SK-N-SH treated with all-trans-retinoic acid at 6 μM for 48 hours (cell line): ENCODE data around the gene RAB7B.

ENCODE experiments used
- ARNTL ChIP-seq: fragments of 450-650 bp; formaldehyde crosslinking; IDR thresholded peaks from 2 replicates; pipeline ENCODE4 v1.5.0; 2020; ENCODE audit warnings: low read depth, mild to moderate bottlenecking, moderate library complexity, borderline replicate concordance
- ESRRG ChIP-seq: fragments of 250-450 bp; sonication (Bioruptor Pico); IDR thresholded peaks from 2 replicates; pipeline ENCODE4 v1.6.1; 2021; ENCODE audit warnings: mild to moderate bottlenecking
- OSR1 ChIP-seq: fragments of 250-450 bp; sonication (Bioruptor Pico); IDR thresholded peaks from 2 replicates; pipeline ENCODE4 v1.8.0; 2022; ENCODE audit warnings: moderate library complexity, mild to moderate bottlenecking, inconsistent platforms
- PPARA ChIP-seq: fragments of 250-450 bp; sonication (Bioruptor Pico); IDR thresholded peaks from 2 replicates; pipeline ENCODE4 v1.5.0; 2020; ENCODE audit warnings: mild to moderate bottlenecking, borderline replicate concordance
- RARB ChIP-seq: fragments of 250-450 bp; sonication (Bioruptor Pico); IDR thresholded peaks from 2 replicates; pipeline ENCODE4 v1.8.0; 2021; ENCODE audit warnings: mild to moderate bottlenecking, moderate library complexity
- TCF4 ChIP-seq: fragments of 250-450 bp; sonication (Bioruptor Pico); IDR thresholded peaks from 2 replicates; pipeline ENCODE4 v1.8.0; 2021; ENCODE audit warnings: mild to moderate bottlenecking, moderate library complexity, borderline replicate concordance
- ZFP3 ChIP-seq: fragments of 250-450 bp; sonication (Bioruptor Pico); IDR thresholded peaks from 2 replicates; pipeline ENCODE4 v1.5.0; 2020; ENCODE audit warnings: mild to moderate bottlenecking, moderate library complexity
- ZFP30 ChIP-seq: fragments of 450-650 bp; formaldehyde crosslinking; IDR thresholded peaks from 2 replicates; pipeline ENCODE4 v1.5.0; 2022; ENCODE audit warnings: mild to moderate bottlenecking, moderate library complexity
- ZNF8 ChIP-seq: fragments of 450-650 bp; formaldehyde crosslinking; IDR thresholded peaks from 2 replicates; pipeline ENCODE4 v1.5.0; 2020; ENCODE audit warnings: mild to moderate bottlenecking, moderate library complexity
- TF ChIP-seq, protein P1 (sequence below): fragments of 250-450 bp; sonication (Bioruptor Pico); IDR thresholded peaks from 2 replicates; pipeline ENCODE4 v1.5.1; 2021; ENCODE audit warnings: mild to moderate bottlenecking, moderate library complexity
- TF ChIP-seq, protein P2 (sequence below): fragments of 250-450 bp; sonication (Bioruptor Pico); IDR thresholded peaks from 2 replicates; pipeline ENCODE4 v1.8.0; 2020; ENCODE audit warnings: mild to moderate bottlenecking, moderate library complexity, borderline replicate concordance
- TF ChIP-seq, protein P3 (sequence below): fragments of 250-450 bp; sonication (Bioruptor Pico); IDR thresholded peaks from 2 replicates; pipeline ENCODE4 v1.5.1; 2020; ENCODE audit warnings: low read depth, mild to moderate bottlenecking, moderate library complexity
- TF ChIP-seq, protein P4 (sequence below): fragments of 250-450 bp; sonication (Bioruptor Pico); IDR thresholded peaks from 2 replicates; pipeline ENCODE4 v1.8.0; 2021; ENCODE audit warnings: low read depth, mild to moderate bottlenecking, moderate library complexity, borderline replicate concordance

DNA sequence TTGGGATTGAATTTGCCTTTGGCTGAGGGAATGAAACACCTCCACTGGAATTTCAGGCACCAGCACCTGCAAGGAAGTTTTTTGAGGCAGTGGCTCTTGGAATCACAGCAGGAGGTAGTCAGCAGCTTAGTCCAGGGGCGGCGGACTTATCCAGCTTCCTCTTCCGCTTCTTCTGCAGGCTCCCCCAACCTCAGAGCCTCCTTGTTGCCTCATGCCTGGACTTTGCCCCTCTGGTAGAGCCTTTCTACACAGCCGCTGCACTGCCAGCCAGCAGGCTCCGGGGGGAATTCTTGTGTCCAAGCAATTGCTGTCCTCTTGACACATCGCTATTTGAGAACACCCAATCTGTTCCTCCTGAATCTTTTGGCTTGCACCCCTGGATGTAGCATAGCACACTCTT, 45.4 kb upstream of the RAB7B start:
- TF ChIP-seq, protein P1, sequence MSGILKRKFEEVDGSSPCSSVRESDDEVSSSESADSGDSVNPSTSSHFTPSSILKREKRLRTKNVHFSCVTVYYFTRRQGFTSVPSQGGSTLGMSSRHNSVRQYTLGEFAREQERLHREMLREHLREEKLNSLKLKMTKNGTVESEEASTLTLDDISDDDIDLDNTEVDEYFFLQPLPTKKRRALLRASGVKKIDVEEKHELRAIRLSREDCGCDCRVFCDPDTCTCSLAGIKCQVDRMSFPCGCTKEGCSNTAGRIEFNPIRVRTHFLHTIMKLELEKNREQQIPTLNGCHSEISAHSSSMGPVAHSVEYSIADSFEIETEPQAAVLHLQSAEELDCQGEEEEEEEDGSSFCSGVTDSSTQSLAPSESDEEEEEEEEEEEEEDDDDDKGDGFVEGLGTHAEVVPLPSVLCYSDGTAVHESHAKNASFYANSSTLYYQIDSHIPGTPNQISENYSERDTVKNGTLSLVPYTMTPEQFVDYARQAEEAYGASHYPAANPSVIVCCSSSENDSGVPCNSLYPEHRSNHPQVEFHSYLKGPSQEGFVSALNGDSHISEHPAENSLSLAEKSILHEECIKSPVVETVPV (CRISPR knock-in tag), result no peak
- TF ChIP-seq ZNF8 (CRISPR knock-in tag), result no peak
- TF ChIP-seq ZFP30, result no peak
- TF ChIP-seq ARNTL (CRISPR knock-in tag), result no peak
- TF ChIP-seq ZFP3 (CRISPR knock-in tag), result no peak
- TF ChIP-seq, protein P2, sequence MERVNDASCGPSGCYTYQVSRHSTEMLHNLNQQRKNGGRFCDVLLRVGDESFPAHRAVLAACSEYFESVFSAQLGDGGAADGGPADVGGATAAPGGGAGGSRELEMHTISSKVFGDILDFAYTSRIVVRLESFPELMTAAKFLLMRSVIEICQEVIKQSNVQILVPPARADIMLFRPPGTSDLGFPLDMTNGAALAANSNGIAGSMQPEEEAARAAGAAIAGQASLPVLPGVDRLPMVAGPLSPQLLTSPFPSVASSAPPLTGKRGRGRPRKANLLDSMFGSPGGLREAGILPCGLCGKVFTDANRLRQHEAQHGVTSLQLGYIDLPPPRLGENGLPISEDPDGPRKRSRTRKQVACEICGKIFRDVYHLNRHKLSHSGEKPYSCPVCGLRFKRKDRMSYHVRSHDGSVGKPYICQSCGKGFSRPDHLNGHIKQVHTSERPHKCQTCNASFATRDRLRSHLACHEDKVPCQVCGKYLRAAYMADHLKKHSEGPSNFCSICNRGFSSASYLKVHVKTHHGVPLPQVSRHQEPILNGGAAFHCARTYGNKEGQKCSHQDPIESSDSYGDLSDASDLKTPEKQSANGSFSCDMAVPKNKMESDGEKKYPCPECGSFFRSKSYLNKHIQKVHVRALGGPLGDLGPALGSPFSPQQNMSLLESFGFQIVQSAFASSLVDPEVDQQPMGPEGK (CRISPR knock-in tag), result no peak
- no peak for TF ChIP-seq TCF4 (CRISPR knock-in tag)
- TF ChIP-seq PPARA (CRISPR knock-in tag), result no peak
- TF ChIP-seq, protein P3, sequence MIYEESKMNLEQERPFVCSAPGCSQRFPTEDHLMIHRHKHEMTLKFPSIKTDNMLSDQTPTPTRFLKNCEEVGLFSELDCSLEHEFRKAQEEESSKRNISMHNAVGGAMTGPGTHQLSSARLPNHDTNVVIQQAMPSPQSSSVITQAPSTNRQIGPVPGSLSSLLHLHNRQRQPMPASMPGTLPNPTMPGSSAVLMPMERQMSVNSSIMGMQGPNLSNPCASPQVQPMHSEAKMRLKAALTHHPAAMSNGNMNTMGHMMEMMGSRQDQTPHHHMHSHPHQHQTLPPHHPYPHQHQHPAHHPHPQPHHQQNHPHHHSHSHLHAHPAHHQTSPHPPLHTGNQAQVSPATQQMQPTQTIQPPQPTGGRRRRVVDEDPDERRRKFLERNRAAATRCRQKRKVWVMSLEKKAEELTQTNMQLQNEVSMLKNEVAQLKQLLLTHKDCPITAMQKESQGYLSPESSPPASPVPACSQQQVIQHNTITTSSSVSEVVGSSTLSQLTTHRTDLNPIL, result no peak
- TF ChIP-seq, protein P4, sequence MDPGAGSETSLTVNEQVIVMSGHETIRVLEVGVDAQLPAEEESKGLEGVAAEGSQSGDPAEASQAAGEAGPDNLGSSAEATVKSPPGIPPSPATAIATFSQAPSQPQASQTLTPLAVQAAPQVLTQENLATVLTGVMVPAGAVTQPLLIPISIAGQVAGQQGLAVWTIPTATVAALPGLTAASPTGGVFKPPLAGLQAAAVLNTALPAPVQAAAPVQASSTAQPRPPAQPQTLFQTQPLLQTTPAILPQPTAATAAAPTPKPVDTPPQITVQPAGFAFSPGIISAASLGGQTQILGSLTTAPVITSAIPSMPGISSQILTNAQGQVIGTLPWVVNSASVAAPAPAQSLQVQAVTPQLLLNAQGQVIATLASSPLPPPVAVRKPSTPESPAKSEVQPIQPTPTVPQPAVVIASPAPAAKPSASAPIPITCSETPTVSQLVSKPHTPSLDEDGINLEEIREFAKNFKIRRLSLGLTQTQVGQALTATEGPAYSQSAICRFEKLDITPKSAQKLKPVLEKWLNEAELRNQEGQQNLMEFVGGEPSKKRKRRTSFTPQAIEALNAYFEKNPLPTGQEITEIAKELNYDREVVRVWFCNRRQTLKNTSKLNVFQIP (CRISPR knock-in tag), result no peak
- no peak for TF ChIP-seq RARB (CRISPR knock-in tag)
- TF ChIP-seq OSR1 (CRISPR knock-in tag), result no peak
- no peak for TF ChIP-seq ESRRG (CRISPR knock-in tag)
